Measurements from ENCODE around the gene TFE3. TPM values are rescaled to one million over a fixed set of nuclear protein-coding genes. Genes with fewer than 3 reads are reported as not detected.

The TFE3 gene
- total and polyA plus RNA-seq, 10 of the 15 experiments (the other 5 are each of a cell fraction or from before 2014, with no cell fraction given), result 3.5 to 20.4 (median 11.6) TPM

DNA sequence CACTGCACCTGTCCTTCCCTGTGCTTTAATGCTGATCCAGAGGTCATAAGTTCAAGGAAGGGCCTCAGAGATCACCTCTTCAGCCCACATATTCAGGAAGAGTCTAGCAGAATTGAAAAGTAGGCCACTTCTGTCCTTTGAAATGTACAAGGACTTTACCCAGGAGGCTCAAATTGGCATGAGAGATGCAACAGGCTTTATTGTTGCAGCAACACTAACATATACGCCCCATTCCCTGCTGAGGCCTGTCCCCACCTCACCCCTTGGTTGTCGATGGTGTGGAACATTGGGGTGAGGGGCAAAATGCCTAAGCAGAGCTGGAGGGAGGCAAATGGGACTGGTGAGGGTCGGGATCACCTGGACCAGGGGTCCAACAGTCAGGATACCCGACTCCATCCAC lies 27.8 kb upstream of the TFE3 start (continued):
- TF ChIP-seq ZBTB4 (CRISPR knock-in tag; IDR thresholded peaks at IDR 0.05) (no peak), ASH2L (IDR thresholded peaks at IDR 0.05; ENCODE audit: borderline replicate concordance, low read depth) (no peak), RB1 (IDR thresholded peaks at IDR 0.05; ENCODE audit: borderline replicate concordance) (no peak), SREBF2 (IDR thresholded peaks at IDR 0.05; ENCODE audit: low read length) (no peak), HDGF (IDR thresholded peaks at IDR 0.05) (no peak), POLR2A (IDR thresholded peaks at IDR 0.05; ENCODE audit: low read depth, low read length) (no peak), ZZZ3 (IDR thresholded peaks at IDR 0.05; ENCODE audit: control insufficient read depth, insufficient read length, low read depth) (no peak)
- TF ChIP-seq, protein P1, sequence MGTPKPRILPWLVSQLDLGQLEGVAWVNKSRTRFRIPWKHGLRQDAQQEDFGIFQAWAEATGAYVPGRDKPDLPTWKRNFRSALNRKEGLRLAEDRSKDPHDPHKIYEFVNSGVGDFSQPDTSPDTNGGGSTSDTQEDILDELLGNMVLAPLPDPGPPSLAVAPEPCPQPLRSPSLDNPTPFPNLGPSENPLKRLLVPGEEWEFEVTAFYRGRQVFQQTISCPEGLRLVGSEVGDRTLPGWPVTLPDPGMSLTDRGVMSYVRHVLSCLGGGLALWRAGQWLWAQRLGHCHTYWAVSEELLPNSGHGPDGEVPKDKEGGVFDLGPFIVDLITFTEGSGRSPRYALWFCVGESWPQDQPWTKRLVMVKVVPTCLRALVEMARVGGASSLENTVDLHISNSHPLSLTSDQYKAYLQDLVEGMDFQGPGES (IDR thresholded peaks at IDR 0.05), result no peak

DNA sequence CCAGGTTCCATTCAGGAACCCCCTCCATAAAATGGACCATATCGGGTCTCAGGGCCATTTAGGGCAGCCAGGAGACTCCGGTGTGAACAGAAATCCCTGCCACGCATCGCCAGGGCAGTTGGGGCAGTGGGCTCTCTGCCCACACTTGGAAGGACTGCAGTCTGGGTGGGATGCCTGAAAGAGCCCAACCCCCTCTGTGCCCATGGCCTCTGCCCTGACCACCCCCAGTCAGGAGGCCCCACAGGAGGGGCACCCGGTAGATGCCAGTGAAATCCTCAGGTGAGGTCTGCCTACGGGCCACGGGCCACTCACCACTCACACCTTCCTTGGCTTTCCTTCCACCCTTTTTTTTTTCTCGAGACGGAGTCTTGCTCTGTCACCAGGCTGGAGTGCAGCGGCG lies 25.9 kb upstream of the TFE3 start:
- Histone ChIP-seq H3K4me2 (ENCODE audit: control insufficient read depth, insufficient read depth) (no peak overlapping the region), H3K9ac (ENCODE audit: control insufficient read depth, insufficient read depth, low read length) (no peak overlapping the region), H3K79me2 (ENCODE audit: control insufficient read depth, insufficient read depth, low read length) (no peaks in the 10 kb centered on the region), H3K4me1 (ENCODE audit: control insufficient read depth, insufficient read depth, low read length) (no peaks in the 10 kb centered on the region), H3K27me3 (replicated peaks in 1 of 2; ENCODE audit: control insufficient read depth in 2 of 2, insufficient read depth in 2 of 2, low read length in 1 of 2) (no peaks in the 10 kb centered on the region), H3K9me3 (replicated peaks; ENCODE audit: control insufficient read depth, insufficient read depth, low read length) (peaks cover 2% of the 10 kb centered on the region; the same call in 1 of the 3 replicates), H3K36me3 (ENCODE audit: control insufficient read depth in 2 of 2, insufficient read depth in 2 of 2, low read length in 1 of 2) (no peaks in the 10 kb centered on the region), H3K27ac (ENCODE audit: control insufficient read depth, insufficient read depth) (no peak overlapping the region), H4K20me1 (ENCODE audit: control insufficient read depth, insufficient read depth) (no peaks in the 10 kb centered on the region), H3K4me3 (no peak overlapping the region), H2AFZ (ENCODE audit: control insufficient read depth, low read depth, low read length) (no peak overlapping the region)
- ChIA-PET RAD21 (ENCODE audit: unreplicated experiment) (no interaction called here), CTCF (no interaction called here), SMC1A (ENCODE audit: uncharacterized antibody, unreplicated experiment) (no interaction called here), POLR2A (no interaction called here)
- FAIRE-seq, result no peak
- no peak for ATAC-seq
- BruUV-seq (replicated peaks), result no TSS peak
- intact Hi-C loops (cut with micrococcal nuclease; ENCODE audit: unreplicated experiment), result no loop called here
- DNase-seq (ENCODE audit: low read depth, low spot score), result no peak
- WGBS (ENCODE audit: insufficient coverage, insufficient replicate concordance, low lambda C conversion rate, missing lambda C conversion rate), result 75% methylated on average over 7 of the region's 11 CpGs
- in situ Hi-C loops (cut with MboI), result no loop called here
- TF ChIP-seq POLR2A (IDR thresholded peaks at IDR 0.05; ENCODE audit: low read depth, low read length) (0 out of 2 replicates have a peak, but pooled peaks have one; percentile 14), KLF5 (IDR thresholded peaks at IDR 0.05; ENCODE audit: partially characterized antibody) (no peak)

Measured in GM12878 (cell line).